Panc1 (cell line): ENCODE data around the gene SLC6A20.

Experiments used
- CTCF ChIP-seq: fragments of 450-650 bp; IDR thresholded peaks from 2 replicates; pipeline ENCODE4 v1.5.1; 2017; ENCODE audit warnings: mild to moderate bottlenecking
- POLR2AphosphoS5 ChIP-seq: IDR thresholded peaks from 2 replicates; pipeline ENCODE4 v1.6.1; 2012; ENCODE audit warnings: mild to moderate bottlenecking, low read depth, low read length, moderate library complexity

- TF ChIP-seq CTCF = no peak
- TF ChIP-seq POLR2AphosphoS5 = no peak
Measured at GRCh38 chr3:45795882-45796765, at the start of gene SLC6A20.
